HepG2 (cell line): Measurements from ENCODE around the gene NT5DC4.

Experiments
- EZH2 ChIP-seq: conservative IDR thresholded peaks from 2 replicates; pipeline ENCODE4 v1.6.1; 2012; ENCODE audit warnings: mild to moderate bottlenecking, low read depth, low read length, moderate library complexity
- FOXK1 ChIP-seq: sonication (generic); formaldehyde crosslinking; IDR thresholded peaks from 2 replicates; pipeline ENCODE4 v1.4.0; 2020; ENCODE audit warnings: low read depth, missing genetic modification reagents, borderline replicate concordance
- MXI1 ChIP-seq: IDR thresholded peaks from 3 replicates; pipeline ENCODE4 v1.6.1; 2012; ENCODE audit warnings: low read depth, low read length, inconsistent platforms, borderline replicate concordance
- MYC ChIP-seq: sonication (generic); formaldehyde crosslinking; IDR thresholded peaks from 2 replicates; pipeline ENCODE4 v1.9.0; 2021; ENCODE audit warnings: missing genetic modification reagents, borderline replicate concordance
- MYPOP ChIP-seq: sonication (generic); formaldehyde crosslinking; IDR thresholded peaks from 2 replicates; pipeline ENCODE4 v1.8.1; 2023; ENCODE audit warnings: mild to moderate bottlenecking, moderate library complexity, missing genetic modification reagents
- POLR2A ChIP-seq, 2 experiments: IDR thresholded peaks; 2 replicates each; pipeline ENCODE4 v1.6.1; 2011; ENCODE audit warnings: low read depth in 2 of 2, low read length in 2 of 2, mild to moderate bottlenecking in 1 of 2, moderate library complexity in 1 of 2; ENCODE audit not compliant: insufficient read depth in 1 of 2

GRCh38 chr2:112699984-112700667 lies 20.7 kb upstream of the NT5DC4 start:
- TF ChIP-seq FOXK1 (CRISPR knock-in tag) (no peak), MYPOP (no peak), EZH2 (no peak), MXI1 (no peak), MYC (CRISPR knock-in tag) (no peak), POLR2A (IDR thresholded peaks at IDR 0.05; ENCODE audit: insufficient read depth in 1 of 2, low read depth in 2 of 2, low read length in 2 of 2) (no peak)
